HepG2 (cell line): ENCODE data around the gene TTC6. TPM values are rescaled to one million over a fixed set of nuclear protein-coding genes. Genes with fewer than 3 reads are reported as not detected.

Source experiments
- ARNTL ChIP-seq: sonication (generic); formaldehyde crosslinking; IDR thresholded peaks from 2 replicates; pipeline ENCODE4 v1.4.0; 2020; ENCODE audit warnings: mild to moderate bottlenecking, missing genetic modification reagents
- CREB1 ChIP-seq, 2 experiments: fragments of 450-650 bp in 1 of 2; IDR thresholded peaks; 2 replicates each; pipeline ENCODE4 v1.6.1; 2016 to 2017; ENCODE audit warnings: control low read depth in 1 of 2, mild to moderate bottlenecking in 1 of 2, missing compliant biosample characterization in 1 of 2, missing genetic modification characterization in 1 of 2
- DPF2 ChIP-seq: sonication (generic); formaldehyde crosslinking; IDR thresholded peaks from 2 replicates; pipeline ENCODE4 v1.4.0; 2020; ENCODE audit warnings: mild to moderate bottlenecking, low read depth, missing genetic modification reagents, borderline replicate concordance
- JDP2 ChIP-seq: sonication (generic); formaldehyde crosslinking; IDR thresholded peaks from 2 replicates; pipeline ENCODE4 v1.8.1; 2022; ENCODE audit warnings: missing genetic modification reagents, borderline replicate concordance
- MIER2 ChIP-seq: IDR thresholded peaks from 2 replicates; pipeline ENCODE4 v1.6.1; 2016; ENCODE audit warnings: missing biosample characterization, missing genetic modification reagents
- PRPF4 ChIP-seq: fragments of 200-400 bp; formaldehyde crosslinking; IDR thresholded peaks from 2 replicates; pipeline ENCODE4 v1.6.1; 2016; ENCODE audit warnings: low read length, low read depth; ENCODE audit not compliant: poor library complexity, severe bottlenecking
- RXRB ChIP-seq: IDR thresholded peaks from 2 replicates; pipeline ENCODE4 v1.6.1; 2016; ENCODE audit warnings: borderline replicate concordance, missing genetic modification reagents, missing compliant biosample characterization
- SMC3 ChIP-seq: IDR thresholded peaks from 2 replicates; pipeline ENCODE4 v1.6.1; 2011; ENCODE audit warnings: low read length, improper control_type of control experiment
- SNAPC2 ChIP-seq: sonication (generic); formaldehyde crosslinking; IDR thresholded peaks from 2 replicates; pipeline ENCODE4 v1.8.1; 2022; ENCODE audit warnings: mild to moderate bottlenecking, missing genetic modification reagents
- ZKSCAN1 ChIP-seq: fragments of 150-350 bp; IDR thresholded peaks from 2 replicates; pipeline ENCODE4 v1.6.1; 2014; ENCODE audit warnings: low read length
- ZNF136 ChIP-seq: sonication (generic); formaldehyde crosslinking; IDR thresholded peaks from 2 replicates; pipeline ENCODE4 v1.8.1; 2022; ENCODE audit warnings: low read depth, mild to moderate bottlenecking, moderate library complexity, missing genetic modification reagents
- ZNF382 ChIP-seq: sonication (generic); formaldehyde crosslinking; IDR thresholded peaks from 2 replicates; pipeline ENCODE4 v1.5.0; 2020; ENCODE audit warnings: missing genetic modification reagents, mild to moderate bottlenecking, borderline replicate concordance
- ZNF850 ChIP-seq: sonication (generic); formaldehyde crosslinking; conservative IDR thresholded peaks from 2 replicates; pipeline ENCODE4 v1.9.0; 2021; ENCODE audit warnings: mild to moderate bottlenecking, missing genetic modification reagents
- polyA plus RNA-seq, 8 experiments: library from polyadenylated mRNA; depleted of rRNA in 3 of 8; stranded (reverse) in 7 of 8; unstranded in 1 of 8; fragments of >200 nt; fragmentation: Illumina TruSeq in 4 of 8; extraction: Trizol in 4 of 8; gene quantifications; 2 replicates each; pipeline versions ENCODE4 v1.2.1 to v1.2.3, GENCODE V29; 2011 to 2016; ENCODE audit warnings: low read depth in 4 of 8, missing spikeins in 1 of 8, mixed read lengths in 1 of 8; ENCODE audit not compliant: insufficient read depth in 1 of 8
- total RNA-seq, 5 experiments: library from RNA; depleted of rRNA; stranded (reverse); fragments of >200 nt; fragmentation: Illumina TruSeq; extraction: Trizol; gene quantifications; 2 replicates each; pipeline ENCODE4 v1.2.3, GENCODE V29; 2016; ENCODE audit warnings: low read depth in 1 of 5
- TF ChIP-seq, protein P1 (sequence below): sonication (generic); formaldehyde crosslinking; conservative IDR thresholded peaks from 2 replicates; pipeline ENCODE4 v1.4.0; 2020; ENCODE audit warnings: missing genetic modification reagents
- TF ChIP-seq, protein P2 (sequence below): sonication (generic); formaldehyde crosslinking; conservative IDR thresholded peaks from 2 replicates; pipeline ENCODE4 v1.5.0; 2020; ENCODE audit warnings: missing genetic modification reagents
- TF ChIP-seq, protein P3 (sequence below): sonication (generic); formaldehyde crosslinking; IDR thresholded peaks from 2 replicates; pipeline ENCODE4 v1.5.0; 2020; ENCODE audit warnings: missing genetic modification reagents
- TF ChIP-seq, protein P4 (sequence below): sonication (generic); formaldehyde crosslinking; IDR thresholded peaks from 2 replicates; pipeline ENCODE4 v1.8.0; 2022; ENCODE audit warnings: mild to moderate bottlenecking, missing genetic modification reagents, moderate library complexity
- TF ChIP-seq, protein P5 (sequence below): sonication (generic); formaldehyde crosslinking; IDR thresholded peaks from 2 replicates; pipeline ENCODE4 v1.5.0; 2020; ENCODE audit warnings: mild to moderate bottlenecking, missing genetic modification reagents
- TF ChIP-seq, protein P6 (sequence below): sonication (generic); formaldehyde crosslinking; IDR thresholded peaks from 2 replicates; pipeline ENCODE4 v1.5.1; 2020; ENCODE audit warnings: missing genetic modification reagents, mild to moderate bottlenecking, borderline replicate concordance

Gene TTC6
- total and polyA plus RNA-seq, 2 of the 13 experiments (the other 11 are each of a cell fraction or from before 2014, with no cell fraction given): 9.3 to 27.4 TPM

DNA sequence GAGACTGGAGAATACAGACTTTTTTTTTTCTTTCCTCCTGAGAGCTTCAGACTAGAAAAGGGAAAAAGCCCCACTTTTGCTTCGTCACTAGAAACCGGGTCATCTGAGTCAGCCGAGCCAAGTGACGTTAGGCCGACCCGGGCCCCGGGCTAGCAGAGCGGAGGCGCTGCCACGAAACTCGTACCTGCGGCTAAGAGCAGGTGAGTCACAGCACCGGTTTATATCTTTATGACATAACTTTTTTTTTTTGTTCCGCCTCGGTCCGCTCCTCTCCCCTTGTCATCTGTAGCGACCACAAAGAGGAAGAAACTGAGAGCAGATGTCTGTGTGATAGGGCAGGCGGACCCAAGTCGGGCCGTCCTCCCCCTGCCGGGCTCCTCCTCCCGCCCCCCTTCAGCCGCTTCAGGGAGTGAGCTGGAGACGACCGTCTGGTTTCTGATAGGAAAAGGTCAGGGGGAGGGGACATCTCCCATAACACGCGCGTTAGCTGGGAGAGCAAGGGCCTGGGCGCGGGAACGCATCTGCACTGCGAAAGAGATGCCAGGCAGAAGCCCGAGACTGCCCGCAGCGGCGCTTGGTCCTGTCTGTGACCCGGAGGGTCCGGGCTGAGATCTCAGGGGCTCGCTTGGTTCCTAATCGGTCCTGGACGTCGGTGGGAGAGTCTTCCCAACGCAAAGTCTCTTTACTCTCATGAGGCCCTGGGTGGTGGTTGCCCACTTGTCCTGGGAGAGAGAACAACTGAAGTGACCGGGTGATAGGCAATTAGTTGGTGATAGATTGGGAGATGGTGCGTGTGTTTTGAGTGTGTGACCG is 586 bp downstream of the TTC6 start (continued):
- TF ChIP-seq ARNTL (CRISPR knock-in tag) (peak; percentile 75), ZKSCAN1 (no peak), ZNF382 (CRISPR knock-in tag) (no peak), MIER2 (CRISPR knock-in tag) (peak; percentile 79), SNAPC2 (peak; percentile 89; the same call in 1 of the 2 replicates), ZNF136 (peak; percentile 96), DPF2 (CRISPR knock-in tag) (peak; percentile 79), CREB1 (IDR thresholded peaks at IDR 0.05) (peak; percentile 91), CREB1 (CRISPR knock-in tag; IDR thresholded peaks at IDR 0.05) (no peak), ZNF850 (peak; percentile 76; the same call in 1 of the 2 replicates), PRPF4 (no peak), SMC3 (no peak), RXRB (CRISPR knock-in tag) (no peak; the same call in none of the 2 replicates), JDP2 (CRISPR knock-in tag) (no peak)
- TF ChIP-seq, protein P1, sequence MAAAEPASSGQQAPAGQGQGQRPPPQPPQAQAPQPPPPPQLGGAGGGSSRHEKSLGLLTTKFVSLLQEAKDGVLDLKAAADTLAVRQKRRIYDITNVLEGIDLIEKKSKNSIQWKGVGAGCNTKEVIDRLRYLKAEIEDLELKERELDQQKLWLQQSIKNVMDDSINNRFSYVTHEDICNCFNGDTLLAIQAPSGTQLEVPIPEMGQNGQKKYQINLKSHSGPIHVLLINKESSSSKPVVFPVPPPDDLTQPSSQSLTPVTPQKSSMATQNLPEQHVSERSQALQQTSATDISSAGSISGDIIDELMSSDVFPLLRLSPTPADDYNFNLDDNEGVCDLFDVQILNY (CRISPR knock-in tag): peak; percentile 92
- TF ChIP-seq, protein P2, sequence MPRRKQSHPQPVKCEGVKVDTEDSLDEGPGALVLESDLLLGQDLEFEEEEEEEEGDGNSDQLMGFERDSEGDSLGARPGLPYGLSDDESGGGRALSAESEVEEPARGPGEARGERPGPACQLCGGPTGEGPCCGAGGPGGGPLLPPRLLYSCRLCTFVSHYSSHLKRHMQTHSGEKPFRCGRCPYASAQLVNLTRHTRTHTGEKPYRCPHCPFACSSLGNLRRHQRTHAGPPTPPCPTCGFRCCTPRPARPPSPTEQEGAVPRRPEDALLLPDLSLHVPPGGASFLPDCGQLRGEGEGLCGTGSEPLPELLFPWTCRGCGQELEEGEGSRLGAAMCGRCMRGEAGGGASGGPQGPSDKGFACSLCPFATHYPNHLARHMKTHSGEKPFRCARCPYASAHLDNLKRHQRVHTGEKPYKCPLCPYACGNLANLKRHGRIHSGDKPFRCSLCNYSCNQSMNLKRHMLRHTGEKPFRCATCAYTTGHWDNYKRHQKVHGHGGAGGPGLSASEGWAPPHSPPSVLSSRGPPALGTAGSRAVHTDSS: no peak
- TF ChIP-seq, protein P3, sequence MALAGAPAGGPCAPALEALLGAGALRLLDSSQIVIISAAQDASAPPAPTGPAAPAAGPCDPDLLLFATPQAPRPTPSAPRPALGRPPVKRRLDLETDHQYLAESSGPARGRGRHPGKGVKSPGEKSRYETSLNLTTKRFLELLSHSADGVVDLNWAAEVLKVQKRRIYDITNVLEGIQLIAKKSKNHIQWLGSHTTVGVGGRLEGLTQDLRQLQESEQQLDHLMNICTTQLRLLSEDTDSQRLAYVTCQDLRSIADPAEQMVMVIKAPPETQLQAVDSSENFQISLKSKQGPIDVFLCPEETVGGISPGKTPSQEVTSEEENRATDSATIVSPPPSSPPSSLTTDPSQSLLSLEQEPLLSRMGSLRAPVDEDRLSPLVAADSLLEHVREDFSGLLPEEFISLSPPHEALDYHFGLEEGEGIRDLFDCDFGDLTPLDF: peak; percentile 94
- TF ChIP-seq, protein P4, sequence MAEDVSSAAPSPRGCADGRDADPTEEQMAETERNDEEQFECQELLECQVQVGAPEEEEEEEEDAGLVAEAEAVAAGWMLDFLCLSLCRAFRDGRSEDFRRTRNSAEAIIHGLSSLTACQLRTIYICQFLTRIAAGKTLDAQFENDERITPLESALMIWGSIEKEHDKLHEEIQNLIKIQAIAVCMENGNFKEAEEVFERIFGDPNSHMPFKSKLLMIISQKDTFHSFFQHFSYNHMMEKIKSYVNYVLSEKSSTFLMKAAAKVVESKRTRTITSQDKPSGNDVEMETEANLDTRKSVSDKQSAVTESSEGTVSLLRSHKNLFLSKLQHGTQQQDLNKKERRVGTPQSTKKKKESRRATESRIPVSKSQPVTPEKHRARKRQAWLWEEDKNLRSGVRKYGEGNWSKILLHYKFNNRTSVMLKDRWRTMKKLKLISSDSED (CRISPR knock-in tag): no peak
- TF ChIP-seq, protein P5, sequence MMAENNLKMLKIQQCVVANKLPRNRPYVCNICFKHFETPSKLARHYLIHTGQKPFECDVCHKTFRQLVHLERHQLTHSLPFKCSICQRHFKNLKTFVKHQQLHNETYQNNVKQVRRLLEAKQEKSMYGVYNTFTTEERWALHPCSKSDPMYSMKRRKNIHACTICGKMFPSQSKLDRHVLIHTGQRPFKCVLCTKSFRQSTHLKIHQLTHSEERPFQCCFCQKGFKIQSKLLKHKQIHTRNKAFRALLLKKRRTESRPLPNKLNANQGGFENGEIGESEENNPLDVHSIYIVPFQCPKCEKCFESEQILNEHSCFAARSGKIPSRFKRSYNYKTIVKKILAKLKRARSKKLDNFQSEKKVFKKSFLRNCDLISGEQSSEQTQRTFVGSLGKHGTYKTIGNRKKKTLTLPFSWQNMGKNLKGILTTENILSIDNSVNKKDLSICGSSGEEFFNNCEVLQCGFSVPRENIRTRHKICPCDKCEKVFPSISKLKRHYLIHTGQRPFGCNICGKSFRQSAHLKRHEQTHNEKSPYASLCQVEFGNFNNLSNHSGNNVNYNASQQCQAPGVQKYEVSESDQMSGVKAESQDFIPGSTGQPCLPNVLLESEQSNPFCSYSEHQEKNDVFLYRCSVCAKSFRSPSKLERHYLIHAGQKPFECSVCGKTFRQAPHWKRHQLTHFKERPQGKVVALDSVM (CRISPR knock-in tag): peak; percentile 73; the same call in 1 of the 2 replicates
- TF ChIP-seq, protein P6, sequence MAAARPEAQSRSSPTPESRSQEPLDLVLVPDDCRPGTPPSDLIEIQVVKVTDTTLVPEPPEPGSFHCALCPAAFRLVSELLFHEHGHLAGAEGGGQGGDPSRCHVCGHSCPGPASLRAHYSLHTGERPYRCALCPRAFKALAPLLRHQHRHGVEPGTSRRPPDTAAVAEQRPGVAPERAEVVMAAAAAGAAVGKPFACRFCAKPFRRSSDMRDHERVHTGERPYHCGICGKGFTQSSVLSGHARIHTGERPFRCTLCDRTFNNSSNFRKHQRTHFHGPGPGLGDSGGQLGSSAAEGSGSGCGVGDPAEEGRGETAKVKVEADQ (CRISPR knock-in tag): peak; percentile 97
